ENCODE data around the gene BRPF3. TPM values are rescaled to one million over a fixed set of nuclear protein-coding genes. Genes with fewer than 3 reads are reported as not detected.

Gene BRPF3
- total RNA-seq, result 32.0 TPM
- long read RNA-seq, full-length matches to known transcripts, result 2 of 32 reads
- long read RNA-seq, partial matches to known transcripts, result 6 of 32 reads
- long read RNA-seq, other reads (novel, unspliced or antisense), result 24 of 32 reads

GRCh38 chr6:36196113-36196879 lies at the start of gene BRPF3:
Gene BRPF3 (plus strand): TSS chr6:36196744. CDS start chr6:36200323, 3,579 bp downstream.
- Histone ChIP-seq H3K4me3 (peak within 1 kb of the TSS; percentile 66), H3K27me3 (ENCODE audit: low read depth) (no peaks in the 10 kb centered on the region), H3K27ac (peak within 1 kb of the TSS; percentile 94), H3K36me3 (peaks cover 15% of the 10 kb centered on the region), H3K9me3 (no peaks in the 10 kb centered on the region), H3K4me1 (peaks cover 15% of the 10 kb centered on the region)
- intact Hi-C loops (cut with DNase I), result no loop called here
- peak; percentile 61 for TF ChIP-seq CTCF (IDR thresholded peaks at IDR 0.05)
- peak; percentile 89 for DNase-seq
- ATAC-seq, result peak; percentile 90 to 91

GRCh38 chr6:36147294-36147693 lies 49.2 kb upstream of the BRPF3 start:
- Histone ChIP-seq H3K9me3 (no peaks in the 10 kb centered on the region), H3K27ac (no peak overlapping the region)
- intact Hi-C loops (cut with DNase I), result no loop called here

DNA sequence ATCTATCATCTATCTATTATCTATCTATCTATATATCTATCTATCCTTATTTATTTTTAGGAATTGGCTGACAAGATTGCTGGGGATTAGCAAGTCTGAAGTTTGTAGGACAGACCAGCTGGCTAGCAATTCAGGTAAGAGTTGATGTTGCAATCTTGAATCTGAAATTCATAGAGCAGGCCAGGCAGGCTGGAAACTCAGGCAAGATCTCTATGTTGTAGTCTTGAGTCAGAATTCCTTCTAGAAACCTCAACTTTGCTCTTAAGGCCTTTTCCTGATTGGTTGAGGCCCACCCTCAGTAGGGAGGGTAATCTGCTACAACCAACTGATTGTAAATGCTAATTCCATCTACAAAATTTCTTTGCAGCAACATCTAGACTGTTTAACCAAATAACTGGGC lies 47.1 kb upstream of the BRPF3 start:
- no peak for TF ChIP-seq CTCF (IDR thresholded peaks at IDR 0.05)
- Histone ChIP-seq H3K36me3 (no peaks in the 10 kb centered on the region), H3K9me3 (no peaks in the 10 kb centered on the region), H3K27ac (peak overlapping the region; percentile 49), H3K4me3 (no peak overlapping the region), H3K4me1 (peaks cover 12% of the 10 kb centered on the region), H3K27me3 (ENCODE audit: low read depth) (no peaks in the 10 kb centered on the region)
- ATAC-seq (peak in 1 of 2 donors; percentile 31), DNase-seq (no peak)
- intact Hi-C loops (cut with DNase I), result no loop called here

More at GRCh38 chr6:36147294-36147693, 49.2 kb upstream of the BRPF3 start:
- Histone ChIP-seq H3K4me3 (no peak overlapping the region), H3K27me3 (ENCODE audit: low read depth) (no peaks in the 10 kb centered on the region), H3K4me1 (peaks cover 12% of the 10 kb centered on the region), H3K36me3 (no peaks in the 10 kb centered on the region)
- ATAC-seq (peak; percentile 26 to 29), DNase-seq (no peak)
- TF ChIP-seq CTCF (IDR thresholded peaks at IDR 0.05), result no peak

DNA sequence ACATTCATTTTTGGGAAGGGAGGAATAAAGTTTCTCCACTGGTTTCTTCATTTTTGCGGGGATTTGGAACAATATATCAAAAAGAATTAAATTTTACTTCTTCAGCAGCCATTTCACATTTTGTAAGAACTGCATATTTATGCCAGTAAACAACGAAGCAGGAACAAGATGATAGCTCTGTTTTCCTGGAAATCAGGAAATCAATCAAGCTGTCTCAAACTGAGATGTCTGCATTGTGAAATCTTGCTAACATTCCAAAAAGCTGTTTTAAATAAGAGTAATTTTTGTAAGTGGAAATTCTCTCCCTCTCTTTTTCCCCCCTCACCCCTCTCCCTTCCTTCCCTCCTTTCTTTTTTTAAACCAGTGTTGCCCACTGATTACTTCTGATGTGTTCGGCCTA lies 46.3 kb upstream of the BRPF3 start:
- H3K27me3 ChIP-seq (ENCODE audit: low read depth), result no peaks in the 10 kb centered on the region
- ATAC-seq, result peak in 1 of 2 donors; percentile 32
- peaks cover 12% of the 10 kb centered on the region for H3K4me1 ChIP-seq
- H3K36me3 ChIP-seq, result no peaks in the 10 kb centered on the region
- H3K9me3 ChIP-seq, result no peaks in the 10 kb centered on the region
- no peak for DNase-seq
- H3K27ac ChIP-seq, result peak overlapping the region; percentile 49
- intact Hi-C loops (cut with DNase I), result no loop called here
- H3K4me3 ChIP-seq, result no peak overlapping the region
- no peak for TF ChIP-seq CTCF (IDR thresholded peaks at IDR 0.05)

- intact Hi-C loops (cut with DNase I), result no loop called here
- TF ChIP-seq CTCF (IDR thresholded peaks at IDR 0.05), result no peak
- ATAC-seq, result peak in 1 of 2 donors; percentile 52
- Histone ChIP-seq H3K4me1 (peaks cover 12% of the 10 kb centered on the region), H3K9me3 (no peaks in the 10 kb centered on the region), H3K27ac (no peak overlapping the region), H3K27me3 (ENCODE audit: low read depth) (no peaks in the 10 kb centered on the region), H3K36me3 (no peaks in the 10 kb centered on the region), H3K4me3 (no peak overlapping the region)
- DNase-seq, result no peak
These were observed 42.3 kb upstream of the BRPF3 start for GRCh38 chr6:36154286-36154685.

Data from lower lobe of right lung (tissue), 2 donors.